GM12892 (cell line): Measurements from ENCODE around the gene USP15.
"Not testable (repeated sequence)": the region's sequence is repeated elsewhere in the genome, so short reads cannot be mapped to it uniquely, and the experiment has no call there.

ENCODE experiments used
- DNase-seq: peaks from one replicate; pipeline ENCODE4 v3.0.0; 2011; ENCODE audit not compliant: insufficient read length
- FAIRE-seq: peaks from 2 replicates; lab custom pipeline; 2011; peaks lifted over from hg19 to GRCh38; lab: Jason Lieb, UNC
- POLR2A ChIP-seq: IDR thresholded peaks from 2 replicates; pipeline ENCODE4 v1.6.1; 2011; ENCODE audit warnings: low read depth, low read length, control low read depth
- POLR2AphosphoS5 ChIP-seq: IDR thresholded peaks from 2 replicates; pipeline ENCODE4 v1.6.1; 2011; ENCODE audit warnings: low read depth, low read length, control low read depth
- TAF1 ChIP-seq: IDR thresholded peaks from 2 replicates; pipeline ENCODE4 v1.6.1; 2011; ENCODE audit warnings: low read depth, mild to moderate bottlenecking, control low read depth, low read length, borderline replicate concordance

USP15 gene

DNA sequence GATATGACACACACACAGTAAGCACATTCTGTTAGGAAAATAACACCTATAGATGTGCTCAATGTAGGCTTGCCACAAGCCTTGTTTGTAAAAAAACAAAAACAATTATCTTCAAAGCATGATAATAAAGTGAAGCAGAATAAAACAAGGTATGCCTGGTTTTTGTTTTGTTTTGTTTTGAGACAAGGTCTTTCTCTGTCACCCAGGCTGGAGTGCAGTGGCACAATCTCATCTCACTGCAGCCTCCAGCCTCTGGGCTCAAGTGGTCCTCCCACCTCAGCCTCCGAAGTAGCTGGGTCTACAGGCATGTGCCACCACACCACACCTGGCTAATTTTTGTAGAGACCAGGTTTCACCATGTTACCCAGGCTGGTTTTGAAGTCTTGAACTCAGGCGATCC is 154.0 kb downstream of the USP15 start:
- DNase-seq (no peak), FAIRE-seq (no peak)
- no peak for TF ChIP-seq POLR2A
- TF ChIP-seq POLR2AphosphoS5, result no peak
- no peak for TF ChIP-seq TAF1

DNA sequence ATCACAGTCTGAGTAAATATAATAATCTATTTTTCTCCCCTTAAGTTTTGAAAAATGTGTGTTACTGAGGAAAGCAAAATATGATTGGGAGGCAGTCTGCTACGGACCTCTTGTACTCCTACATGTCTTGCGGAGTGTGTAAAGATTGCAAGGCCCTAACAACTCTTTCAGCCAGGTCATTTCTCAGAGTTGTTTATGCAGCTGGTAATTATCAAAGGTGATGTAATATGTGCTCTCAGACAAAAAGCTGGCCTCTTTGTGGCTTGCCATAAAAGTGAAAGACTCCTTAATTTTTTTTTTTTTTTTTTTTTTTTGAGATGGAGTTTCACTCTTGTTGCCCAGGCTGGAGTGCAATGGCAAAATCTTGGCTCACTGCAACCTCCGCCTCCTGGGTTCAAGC is 165.9 kb downstream of the USP15 start:
- TF ChIP-seq POLR2AphosphoS5 (no peak), TAF1 (no peak)
- DNase-seq (no peak), FAIRE-seq (no peak)

DNA sequence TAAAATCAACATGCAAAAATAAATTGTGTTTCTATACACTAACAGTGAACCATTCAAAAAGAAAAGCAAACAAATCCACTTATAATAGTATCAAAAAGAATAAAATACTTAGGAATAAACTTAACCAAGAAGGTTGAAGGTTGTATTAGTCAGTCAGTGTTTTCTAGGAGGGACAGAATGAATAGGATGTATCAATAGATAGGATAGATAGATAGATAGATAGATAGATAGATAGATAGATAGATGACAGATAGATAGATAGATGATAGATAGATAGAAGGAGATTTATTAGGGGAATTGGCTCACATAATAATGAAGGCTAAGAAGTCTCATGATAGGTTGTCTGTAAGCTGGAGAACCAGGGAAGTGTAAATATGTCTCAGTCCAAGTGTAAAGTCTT is 169.3 kb downstream of the USP15 start:
- DNase-seq, result no peak
- no peak for FAIRE-seq
- TF ChIP-seq POLR2A (no peak), TAF1 (no peak), POLR2AphosphoS5 (no peak)

DNA sequence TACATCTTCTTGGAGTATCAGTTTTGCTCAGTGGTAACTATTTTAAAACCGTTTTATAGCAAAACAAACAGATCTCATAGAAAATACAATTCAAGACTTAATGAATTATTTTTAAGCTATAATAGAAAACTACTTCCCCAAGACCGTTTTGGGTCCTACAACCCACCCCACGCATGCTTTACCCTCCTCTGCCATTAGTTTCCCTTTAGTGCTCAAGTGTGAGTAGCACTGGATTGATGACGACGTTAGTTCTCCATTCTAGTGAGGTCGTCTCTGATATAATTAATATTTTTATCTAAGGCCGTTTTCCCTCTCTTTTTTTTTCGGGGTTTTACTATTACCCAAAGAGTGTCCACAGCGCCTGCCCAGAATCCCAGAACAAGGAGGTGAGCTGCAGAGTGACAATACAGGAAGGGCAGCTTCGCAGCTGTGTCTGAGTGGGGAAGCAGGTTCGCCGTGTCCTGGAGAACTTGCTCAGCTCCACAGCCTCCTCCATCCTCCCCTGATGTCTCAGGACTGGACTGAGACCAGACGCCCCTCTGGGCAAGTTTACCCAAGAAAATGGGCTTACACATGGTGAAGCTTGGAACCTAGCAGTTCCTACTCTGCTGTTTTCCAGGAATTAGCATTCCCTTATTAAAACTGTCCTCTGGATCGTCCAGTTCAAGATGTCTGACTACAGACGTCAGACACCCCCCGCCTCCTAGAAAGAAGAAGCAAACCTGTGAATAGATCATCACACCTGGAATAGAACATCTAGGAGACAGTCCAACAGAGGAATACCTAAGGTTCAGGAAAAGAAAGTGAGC is 174.5 kb downstream of the USP15 start:
- no peak for DNase-seq
- peak; percentile 44 for FAIRE-seq

DNA sequence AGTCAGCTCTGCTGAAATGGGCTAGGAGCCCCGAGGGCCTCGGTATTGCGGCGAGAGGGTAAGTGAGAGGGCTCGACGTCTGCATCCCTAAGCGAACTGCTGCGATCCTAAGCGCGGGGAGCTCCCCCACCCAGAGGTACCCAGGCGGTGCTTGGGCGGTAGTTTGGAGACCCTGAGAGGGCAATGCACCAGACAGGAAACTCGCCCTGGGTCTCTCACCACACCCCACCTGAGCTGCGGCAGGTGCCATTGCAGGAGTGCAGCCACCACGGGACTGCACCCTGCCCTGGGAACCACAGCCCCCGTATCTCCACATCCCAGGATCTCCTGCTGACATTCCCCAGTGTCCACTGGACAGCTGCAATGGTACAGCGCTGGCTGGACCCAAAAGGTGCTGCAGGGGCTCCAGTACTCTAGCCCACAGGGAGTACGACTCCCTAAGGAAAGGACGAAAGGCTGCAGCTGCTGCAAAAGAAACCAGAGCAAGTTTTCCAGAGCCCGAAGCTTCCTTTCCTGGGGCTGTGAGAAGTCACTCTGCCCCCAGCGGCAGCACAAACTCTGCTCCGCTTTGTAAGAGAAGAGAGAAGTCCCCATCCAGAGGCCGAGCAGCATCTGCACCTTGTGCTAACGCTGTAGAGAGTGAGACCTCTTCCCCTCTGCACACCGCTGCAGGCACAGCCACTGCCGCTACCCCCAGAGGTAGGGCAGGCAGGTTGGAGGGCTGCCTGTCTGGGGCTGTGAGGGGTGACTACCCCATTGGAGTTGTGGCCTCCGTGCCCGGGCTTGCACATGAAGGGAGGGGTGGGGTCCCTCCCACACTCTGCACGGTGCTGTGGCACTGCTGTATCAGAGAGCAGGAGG is 175.3 kb downstream of the USP15 start:
- FAIRE-seq, result peak; percentile 85
- peak; percentile 46 for DNase-seq
- TF ChIP-seq POLR2AphosphoS5 (no peak), TAF1 (no peak), POLR2A (no peak)

More for the DNA sequence above, 174.5 kb downstream of the USP15 start:
- TF ChIP-seq POLR2A (no peak), POLR2AphosphoS5 (no peak), TAF1 (no peak)

DNA sequence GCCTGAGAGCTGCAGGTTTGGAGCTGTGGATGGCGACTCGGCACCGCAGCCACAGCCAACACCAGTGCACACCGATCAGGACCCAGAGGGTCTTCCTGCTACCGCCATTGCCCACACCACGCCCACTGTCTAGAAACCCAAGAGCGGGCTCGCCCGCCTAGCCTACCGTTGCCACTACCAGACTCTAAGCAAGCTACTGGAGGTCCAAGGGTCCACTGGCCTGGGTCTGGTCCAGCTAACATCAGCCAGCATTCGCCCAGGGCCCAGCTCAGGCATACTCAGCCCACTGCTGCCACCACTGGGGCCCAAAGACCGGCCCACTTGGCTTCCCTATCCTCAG is 175.9 kb downstream of the USP15 start:
- DNase-seq (no peak), FAIRE-seq (no peak)
- no peak for TF ChIP-seq TAF1
- TF ChIP-seq POLR2AphosphoS5, result no peak
- TF ChIP-seq POLR2A, result no peak

DNA sequence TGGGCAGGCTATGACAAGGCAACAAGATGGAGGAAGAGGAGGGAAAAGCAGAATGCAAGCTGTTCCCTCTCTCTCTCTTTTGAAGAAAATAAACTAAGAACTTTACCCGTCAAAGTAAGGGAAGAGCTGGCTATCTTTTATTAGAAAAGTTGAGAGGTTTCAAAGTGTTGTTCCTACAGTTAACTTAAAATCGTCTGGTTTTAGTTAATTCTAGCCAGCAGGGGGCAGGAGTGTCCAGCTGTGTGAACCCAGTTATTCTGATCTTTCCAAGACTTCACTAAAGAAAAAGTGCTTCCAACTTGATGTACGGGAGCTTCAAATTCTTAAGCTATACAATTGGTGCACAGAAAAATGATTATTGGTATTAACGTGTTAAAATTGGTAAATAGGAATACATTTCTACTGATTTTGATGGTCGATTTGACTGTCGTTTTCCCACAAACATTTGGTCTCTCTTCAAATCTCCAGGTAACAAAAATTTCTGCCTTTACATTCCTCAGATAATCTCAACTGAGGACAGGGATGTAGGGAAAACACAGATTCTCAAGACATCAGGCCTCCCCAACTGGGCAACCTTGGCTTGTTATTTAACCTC is 178.0 kb downstream of the USP15 start:
- TF ChIP-seq POLR2A (no peak), TAF1 (no peak), POLR2AphosphoS5 (no peak)
- peak; percentile 74 for FAIRE-seq
- DNase-seq, result no peak

DNA sequence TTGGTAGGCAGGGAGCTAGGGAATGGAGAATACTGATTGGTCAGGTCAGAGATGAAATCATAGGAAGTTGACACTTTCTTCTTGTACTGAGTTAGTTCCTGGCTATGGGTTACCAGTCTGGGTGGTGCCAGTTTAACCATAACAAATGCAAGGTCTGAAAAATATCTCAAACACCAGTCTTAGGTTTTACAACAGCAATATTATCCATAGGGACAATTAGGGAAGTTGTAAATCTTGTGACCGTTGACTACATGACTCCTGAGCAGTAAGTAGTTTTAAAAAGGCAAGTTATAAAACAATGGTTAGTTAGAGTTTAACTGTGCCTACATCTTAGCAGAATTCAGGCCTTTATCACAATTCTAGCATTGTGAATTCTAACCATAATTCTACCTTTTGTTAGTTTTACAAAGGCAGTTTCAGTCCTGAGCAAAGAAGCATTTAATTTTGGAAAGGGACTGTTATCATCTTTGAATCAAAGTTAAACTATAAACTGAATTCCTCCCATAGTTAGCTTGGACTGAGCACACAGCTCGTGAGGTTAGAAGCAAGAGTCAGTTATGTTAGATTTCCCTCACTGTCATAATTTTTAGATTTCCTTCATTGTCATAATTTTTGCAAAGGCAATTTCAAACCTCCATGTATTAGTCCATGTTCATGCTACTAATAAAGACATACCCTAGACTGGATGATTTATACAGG is 186.7 kb downstream of the USP15 start:
- DNase-seq, result no peak
- no peak for FAIRE-seq
- TF ChIP-seq TAF1, result no peak
- TF ChIP-seq POLR2A, result no peak
- TF ChIP-seq POLR2AphosphoS5, result no peak

DNA sequence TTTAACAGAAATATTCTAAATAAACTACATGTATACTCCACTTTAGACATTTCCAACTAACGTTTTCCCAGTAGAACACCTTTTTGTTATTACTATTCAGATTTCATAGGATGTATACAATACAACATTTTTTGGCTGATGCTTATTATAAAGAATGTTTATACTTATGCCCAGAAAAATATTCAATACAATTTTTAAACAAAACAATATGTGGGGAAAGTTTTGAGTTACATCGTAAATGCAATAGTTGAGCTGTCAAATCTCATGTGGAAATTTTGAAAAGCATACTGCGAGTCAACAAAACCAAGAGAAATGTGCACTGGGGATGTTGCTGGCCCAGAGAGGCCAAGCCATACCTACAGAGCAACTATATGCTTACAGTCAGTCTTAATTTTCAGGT is 188.2 kb downstream of the USP15 start:
- no peak for FAIRE-seq
- TF ChIP-seq POLR2AphosphoS5 (no peak), POLR2A (no peak), TAF1 (no peak)
- DNase-seq, result no peak

DNA sequence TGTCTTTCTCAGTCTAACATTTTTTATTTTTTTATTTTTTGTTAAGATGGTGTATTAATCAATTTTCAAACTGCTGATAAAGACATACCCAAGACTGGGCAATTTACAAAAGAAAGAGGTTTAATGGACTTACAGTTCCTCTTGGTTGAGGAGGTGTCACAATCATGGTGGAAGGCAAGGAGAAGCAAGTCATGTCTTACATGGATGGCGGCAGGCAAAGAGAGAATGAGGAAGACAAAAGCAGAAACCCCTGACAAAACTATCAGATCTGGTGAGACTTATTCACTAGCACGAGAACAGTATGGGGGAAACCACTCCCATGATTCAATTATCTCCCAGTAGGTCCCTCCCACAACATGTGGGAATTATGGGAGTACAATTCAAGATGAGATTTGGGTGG is 195.2 kb downstream of the USP15 start:
- not testable (repeated sequence) for FAIRE-seq, DNase-seq

DNA sequence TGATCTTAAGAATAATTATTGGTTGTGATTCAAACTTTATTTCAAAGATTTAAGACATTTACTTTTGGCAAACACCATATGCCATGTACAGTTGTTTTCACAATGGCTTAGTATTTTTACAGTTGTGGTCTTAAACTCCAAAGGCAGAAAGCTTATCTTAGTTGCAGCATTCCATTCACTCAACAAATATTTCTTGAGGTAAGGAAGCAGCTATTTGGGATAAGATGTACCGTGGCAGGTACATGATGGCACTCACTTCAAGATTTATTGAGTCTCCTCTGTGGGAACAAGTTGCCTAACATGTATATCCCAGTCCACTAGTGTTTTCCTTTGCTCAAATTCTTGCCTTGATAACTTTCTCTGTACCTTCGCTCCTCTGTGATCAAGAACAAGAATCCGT is 198.4 kb downstream of the USP15 start:
- FAIRE-seq, result no peak

More for the DNA sequence above, 198.4 kb downstream of the USP15 start:
- DNase-seq, result no peak
- TF ChIP-seq POLR2AphosphoS5 (no peak), POLR2A (no peak), TAF1 (no peak)
